CD4-positive, alpha-beta T cell treated with Interleukin-6 at 100 ng/mL for 8 hours (primary cell): ENCODE results near the gene CABP2.

Experiments
- DNase-seq: peaks from one replicate; pipeline ENCODE4 v3.0.0-alpha.2; 2020; ENCODE audit warnings: mixed read lengths, low spot score

Gene CABP2

DNA sequence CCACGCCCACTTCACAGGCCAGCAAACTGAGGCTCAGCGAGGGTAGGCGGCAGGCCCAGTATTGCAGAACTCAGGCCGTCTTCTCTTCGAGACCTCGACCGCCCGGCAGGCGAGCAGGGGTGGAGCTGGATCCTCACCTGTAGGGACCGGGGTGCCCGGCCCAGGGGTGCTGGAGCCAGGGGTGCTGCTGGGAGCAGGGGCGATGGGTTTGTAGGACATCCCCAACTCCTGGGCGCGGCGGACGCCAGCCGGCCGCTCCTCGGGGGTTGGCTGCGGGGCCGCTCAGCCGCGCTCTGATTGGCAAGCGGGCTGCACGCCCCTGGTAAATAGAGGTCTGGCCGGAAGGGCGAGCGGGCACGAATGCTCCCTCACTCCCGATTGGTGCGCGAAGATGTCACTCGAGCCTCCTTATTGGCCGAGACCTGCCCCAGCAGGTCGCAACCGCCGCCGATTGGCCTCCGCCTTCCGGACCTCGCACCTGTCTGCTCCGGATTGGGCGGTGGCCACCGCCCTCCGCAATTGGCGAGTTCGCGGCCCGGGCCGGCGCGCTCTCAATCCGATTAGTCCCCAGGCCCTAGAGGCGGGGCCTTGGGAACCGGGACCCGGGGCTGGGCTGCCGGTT, 15.3 kb downstream of the CABP2 start, which contains the start of gene CDK2AP2:
CDK2AP2 (minus strand) TSS at position 299 of the 622 bp plus-strand sequence; CDS start at position 219, 80 bp downstream.
- DNase-seq: peak; percentile 99

DNA sequence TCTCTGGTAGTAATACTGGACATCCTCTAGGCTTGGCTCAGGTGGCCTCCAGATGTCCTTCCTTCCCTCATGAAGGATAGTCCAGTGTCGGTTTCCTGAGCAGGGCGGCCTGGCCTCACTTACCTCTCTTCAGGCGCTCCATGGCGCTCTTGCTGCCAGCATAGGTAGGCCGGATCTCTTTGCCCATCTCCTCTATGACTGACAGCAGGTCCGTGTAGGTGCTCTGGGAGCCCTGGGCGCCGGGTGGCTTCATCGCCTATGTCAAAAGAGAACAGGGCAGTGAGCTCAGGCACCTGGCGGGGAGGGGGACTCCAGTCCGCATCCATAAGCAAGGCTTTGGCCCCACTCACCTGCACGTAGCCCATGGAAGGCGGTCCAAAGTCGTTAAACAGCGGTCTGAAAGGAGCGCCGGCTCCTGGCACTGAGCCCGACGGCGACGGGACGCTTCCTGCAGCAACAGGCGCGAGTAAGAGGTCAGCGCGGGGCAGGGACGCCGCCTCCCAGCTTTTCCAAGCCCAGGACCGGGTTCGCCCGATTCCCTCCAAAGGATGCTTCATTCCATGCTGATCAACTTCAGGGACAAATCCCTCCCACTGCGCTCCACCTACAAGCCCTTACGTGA, 15.9 kb downstream of the CABP2 start:
- no peak for DNase-seq

DNA sequence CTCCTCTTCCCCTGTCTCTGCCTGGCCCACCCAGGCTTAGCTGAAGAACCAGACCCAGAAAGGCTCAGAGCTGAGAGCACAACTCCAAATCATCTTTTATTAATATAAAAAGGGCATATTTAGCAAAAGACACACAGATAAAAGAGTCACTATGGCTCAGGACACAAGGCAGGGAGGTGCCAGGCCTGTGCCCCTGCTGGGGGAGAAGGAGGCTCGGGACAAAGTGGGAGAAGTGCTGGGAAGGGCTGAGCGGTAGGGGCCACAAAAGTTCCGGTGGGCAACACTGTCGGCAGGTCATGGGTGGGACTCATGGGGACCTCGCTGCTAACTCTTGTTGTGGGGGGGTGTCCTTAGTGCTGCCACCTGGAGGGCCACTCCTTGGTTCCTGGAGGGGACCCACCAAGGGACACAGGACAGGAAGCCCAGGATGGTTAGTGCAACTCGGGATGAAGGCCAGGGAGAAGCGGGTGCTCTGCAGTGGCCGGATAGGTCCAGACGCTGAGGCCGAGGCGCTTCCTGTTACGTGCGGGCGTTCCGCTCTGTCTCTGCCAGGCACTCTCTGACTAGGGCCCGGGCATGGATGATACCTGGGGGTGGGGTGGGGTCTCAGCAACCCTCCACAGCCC, 16.7 kb downstream of the CABP2 start:
- no peak for DNase-seq

- peak; percentile 88 for DNase-seq
These were observed 17.4 kb downstream of the CABP2 start for GRCh38 chr11:67505605-67506396.

DNA sequence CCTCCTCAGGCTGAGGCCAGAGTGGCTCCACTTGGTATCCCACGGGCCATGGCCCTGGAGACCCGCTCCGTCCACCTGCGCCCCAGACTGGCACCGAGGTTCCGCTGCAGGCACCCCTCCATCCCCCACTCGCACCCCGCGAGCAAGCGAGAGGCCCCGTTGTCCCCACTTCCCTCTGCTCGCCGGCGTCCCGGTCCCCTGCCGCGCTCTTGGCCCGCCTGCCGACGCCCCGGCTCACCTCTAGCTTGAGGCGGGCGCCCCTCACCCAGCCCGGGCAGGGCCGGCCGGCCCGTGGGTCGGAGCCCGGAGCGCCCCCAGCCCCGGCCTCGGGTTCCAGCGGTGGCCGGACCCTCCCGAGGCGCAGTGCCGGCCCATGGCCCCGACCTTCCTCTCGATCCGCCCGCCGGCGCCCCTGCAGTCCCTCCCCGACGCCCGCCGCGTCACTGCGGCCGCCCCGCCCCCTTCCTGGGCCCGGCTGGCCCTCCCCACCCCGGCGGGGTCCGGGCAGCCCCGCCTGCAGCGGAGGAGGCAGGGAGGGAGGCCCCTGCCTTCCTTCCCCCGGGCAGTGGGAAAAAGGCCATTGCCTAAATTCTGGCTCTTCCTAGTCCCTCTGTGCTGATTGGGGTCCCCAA, 18.2 kb downstream of the CABP2 start, which contains the start of gene PITPNM1:
PITPNM1 (minus strand) TSS at position 414 of the 632 bp plus-strand sequence. CDS start 1,183 bp downstream, outside the sequence.
- peak; percentile 72 for DNase-seq

- no peak for DNase-seq
These were observed 19.0 kb downstream of the CABP2 start for GRCh38 chr11:67504005-67504949.

- DNase-seq: no peak
These were observed 19.9 kb downstream of the CABP2 start for GRCh38 chr11:67503119-67504004.

- no peak for DNase-seq
These were observed 20.8 kb downstream of the CABP2 start for GRCh38 chr11:67502328-67502979.

GRCh38 chr11:67501854-67502253, 21.4 kb downstream of the CABP2 start:
- no peak for DNase-seq

GRCh38 chr11:67500831-67501715, 22.2 kb downstream of the CABP2 start:
- no peak for DNase-seq

DNA sequence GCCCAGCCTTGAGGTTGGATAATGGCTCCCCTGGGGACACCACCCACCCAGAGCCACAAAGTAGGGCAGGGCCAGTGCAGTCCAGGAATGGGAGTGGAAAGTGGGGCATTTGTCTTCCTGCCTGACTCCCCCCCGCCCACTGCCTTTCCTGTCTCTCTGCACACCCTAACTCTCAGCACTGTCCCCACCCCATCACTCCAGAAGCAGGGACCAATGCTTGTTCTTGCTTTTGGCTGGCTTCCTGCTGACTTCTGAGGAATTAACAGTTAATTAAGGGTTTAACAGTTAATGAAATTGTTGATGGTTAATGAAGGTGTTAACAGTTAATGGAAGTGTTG, 22.8 kb downstream of the CABP2 start:
- no peak for DNase-seq

DNA sequence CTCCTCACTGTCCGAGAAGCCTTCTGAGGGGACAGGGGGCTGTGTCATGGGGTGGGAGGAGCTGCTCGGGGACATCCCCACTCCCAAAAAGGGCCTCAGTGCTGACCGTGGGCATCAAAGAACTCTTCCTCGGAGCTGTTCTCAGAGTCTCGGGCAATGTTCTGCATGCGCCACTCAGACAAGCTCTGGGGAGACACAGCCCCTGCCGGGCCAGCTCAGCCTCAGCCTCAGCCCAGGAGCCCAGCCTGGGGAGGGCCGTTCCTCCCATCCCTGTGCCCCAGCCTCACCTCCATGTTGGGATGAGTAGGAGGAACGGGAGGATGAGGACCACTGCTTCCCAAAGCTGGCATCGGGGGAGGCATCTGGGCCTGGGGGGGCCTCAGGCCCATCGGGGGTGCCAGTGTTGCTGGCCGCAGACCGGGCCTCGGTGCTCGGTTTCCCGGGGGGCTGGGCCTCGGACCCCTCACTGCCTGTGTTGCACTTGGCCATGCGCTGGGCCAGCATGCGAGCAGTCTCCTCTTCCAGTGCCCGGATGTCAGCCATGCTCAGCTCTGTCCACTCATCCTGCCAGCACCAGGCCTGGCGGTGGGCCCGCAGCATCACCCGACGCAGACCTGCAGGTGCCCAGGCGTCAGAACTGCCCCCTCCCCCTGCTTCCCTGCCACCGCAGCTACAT, 23.3 kb downstream of the CABP2 start:
- DNase-seq: no peak

DNA sequence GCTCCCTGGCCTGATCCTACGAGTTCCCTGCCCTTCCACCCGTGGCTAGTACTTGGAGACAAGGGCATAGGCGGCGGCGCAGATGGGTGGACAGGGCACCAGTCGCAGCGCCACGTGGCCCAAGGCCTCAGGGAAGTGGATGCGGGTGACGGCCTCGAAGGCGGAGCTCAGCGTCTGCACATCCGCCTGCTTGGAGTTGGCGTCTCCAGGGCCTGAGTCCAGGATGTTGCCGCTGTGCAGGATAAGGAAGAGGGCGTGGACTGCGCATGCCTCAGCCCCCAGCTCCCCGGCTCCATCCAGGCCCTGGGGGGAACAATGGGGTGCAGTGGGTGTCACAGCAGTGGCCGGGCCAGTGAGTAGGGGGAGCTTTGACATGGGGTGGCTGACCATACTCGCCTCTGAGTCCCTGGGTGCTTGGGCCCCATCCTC, 24.7 kb downstream of the CABP2 start:
- no peak for DNase-seq

GRCh38 chr11:67497656-67498291, 25.5 kb downstream of the CABP2 start:
- no peak for DNase-seq

DNA sequence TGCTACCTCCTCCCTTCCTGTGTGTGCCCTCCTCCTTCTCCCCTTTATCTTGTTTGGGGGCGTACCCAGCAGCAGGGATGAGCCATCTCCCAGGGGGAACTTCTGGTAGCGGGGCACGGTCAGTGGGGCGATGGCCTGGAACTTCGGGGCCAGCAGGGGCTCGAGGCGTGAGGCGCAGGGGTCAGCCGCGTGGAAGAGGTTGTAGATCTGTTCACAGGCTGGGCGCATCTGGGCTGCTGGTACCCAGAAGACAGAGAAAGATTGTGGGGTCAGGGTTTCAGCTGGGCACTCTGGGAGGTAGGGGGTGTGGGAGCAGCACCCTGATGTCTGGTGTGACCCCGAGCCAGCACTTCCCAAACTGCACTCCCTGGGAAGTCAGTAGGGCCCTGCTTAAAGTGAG, 27.1 kb downstream of the CABP2 start:
- no peak for DNase-seq

DNA sequence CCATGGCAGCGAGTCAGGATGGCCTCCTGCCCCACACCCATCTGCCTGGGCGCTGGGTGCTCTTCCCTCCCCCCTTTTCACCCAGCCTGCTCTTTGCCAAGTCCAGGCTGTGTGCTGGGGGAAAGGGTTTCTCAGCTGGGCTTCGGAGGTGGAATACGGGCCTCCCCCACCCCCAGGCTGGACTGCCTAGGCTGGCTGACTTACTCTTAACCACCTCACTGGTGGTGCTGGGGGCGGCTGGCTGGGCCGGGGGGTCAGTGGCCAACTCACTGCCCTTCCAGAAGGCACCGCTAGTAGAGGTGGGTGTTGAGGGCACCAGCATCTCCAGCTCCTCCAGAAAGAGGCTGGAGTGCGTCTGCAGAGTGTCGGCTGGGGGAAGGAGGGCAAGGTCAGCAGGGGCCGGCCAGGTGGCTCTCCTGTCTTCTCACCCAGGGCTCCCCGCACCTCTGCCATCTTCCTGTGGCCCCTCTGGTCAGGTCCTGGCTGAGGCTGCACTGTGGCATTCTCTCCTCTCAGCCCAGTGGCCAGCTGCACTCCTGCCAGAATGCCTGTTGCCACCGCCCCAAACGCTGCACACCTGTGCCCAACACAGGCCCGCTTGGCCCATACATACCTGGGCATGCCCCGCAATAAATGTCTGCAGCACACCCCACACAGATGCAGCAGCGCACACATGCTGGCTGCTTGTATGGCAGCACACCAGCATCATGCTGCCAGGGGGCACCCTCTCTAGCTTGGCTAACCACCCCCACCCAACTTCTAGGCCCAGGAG, 27.8 kb downstream of the CABP2 start:
- no peak for DNase-seq
